DMS 273 treated with DMSO at 0.1 percent for 48 hours (cell line): ENCODE results near the gene SPTB.
A peak's percentile ranks its signal among the peaks of the same experiment; 100 is the strongest.
"Not testable (repeated sequence)": the region's sequence is repeated elsewhere in the genome, so short reads cannot be mapped to it uniquely, and the experiment has no call there.

Experiments
- DNase-seq: peaks from one replicate; lab custom pipeline; 2025; lab: John Stamatoyannopoulos, UW

SPTB gene

DNA sequence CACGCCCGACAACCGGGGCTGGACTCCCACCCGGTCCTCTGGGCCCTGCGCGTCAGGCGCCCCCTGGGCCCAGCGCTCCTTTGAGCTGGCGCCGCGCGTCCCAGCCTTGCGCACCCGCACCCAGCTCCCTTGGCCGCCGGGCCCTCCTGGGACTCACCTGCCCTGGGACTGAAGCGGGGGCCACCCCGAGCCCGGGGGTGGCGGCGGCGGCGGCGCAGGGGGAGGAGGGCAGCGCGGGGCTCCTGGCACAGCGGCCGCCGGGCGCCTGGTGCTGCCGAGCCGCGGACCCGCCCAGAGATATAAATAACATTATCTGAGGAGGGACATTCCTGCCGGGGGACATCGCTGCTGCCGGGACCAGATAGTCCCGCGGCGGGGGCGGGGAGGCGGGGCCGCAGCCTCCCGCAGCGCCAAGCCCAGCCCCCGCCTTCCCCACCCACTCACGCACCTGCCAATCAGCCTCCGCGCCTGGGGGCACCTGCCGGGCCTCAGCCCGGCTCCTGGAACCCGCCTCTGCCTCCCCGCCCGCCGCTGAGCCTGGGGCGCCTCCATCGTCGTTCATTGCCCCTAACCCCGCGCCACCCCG is at the start of gene SPTB:
SPTB (minus strand) TSS at position 273 of the 586 bp plus-strand sequence. CDS start 56,813 bp downstream, outside the sequence.
- no peak for DNase-seq

DNA sequence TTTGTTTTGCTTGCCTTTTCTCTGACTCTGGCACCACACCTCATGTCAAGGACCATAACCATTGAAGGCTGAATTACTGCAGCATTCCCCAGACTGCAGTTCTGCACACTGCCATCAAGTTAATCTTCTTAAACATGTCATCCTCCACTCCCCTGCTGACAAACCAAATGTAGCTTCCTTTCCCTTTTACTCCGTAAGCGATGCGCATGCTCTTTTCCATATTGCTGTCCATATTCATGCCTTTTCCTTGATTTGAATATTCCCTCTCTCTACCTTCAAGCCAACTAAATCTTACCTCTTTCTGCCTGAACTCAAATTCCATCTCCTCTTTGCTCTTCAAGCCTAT is 49.3 kb upstream of the SPTB start:
- DNase-seq: no peak

DNA sequence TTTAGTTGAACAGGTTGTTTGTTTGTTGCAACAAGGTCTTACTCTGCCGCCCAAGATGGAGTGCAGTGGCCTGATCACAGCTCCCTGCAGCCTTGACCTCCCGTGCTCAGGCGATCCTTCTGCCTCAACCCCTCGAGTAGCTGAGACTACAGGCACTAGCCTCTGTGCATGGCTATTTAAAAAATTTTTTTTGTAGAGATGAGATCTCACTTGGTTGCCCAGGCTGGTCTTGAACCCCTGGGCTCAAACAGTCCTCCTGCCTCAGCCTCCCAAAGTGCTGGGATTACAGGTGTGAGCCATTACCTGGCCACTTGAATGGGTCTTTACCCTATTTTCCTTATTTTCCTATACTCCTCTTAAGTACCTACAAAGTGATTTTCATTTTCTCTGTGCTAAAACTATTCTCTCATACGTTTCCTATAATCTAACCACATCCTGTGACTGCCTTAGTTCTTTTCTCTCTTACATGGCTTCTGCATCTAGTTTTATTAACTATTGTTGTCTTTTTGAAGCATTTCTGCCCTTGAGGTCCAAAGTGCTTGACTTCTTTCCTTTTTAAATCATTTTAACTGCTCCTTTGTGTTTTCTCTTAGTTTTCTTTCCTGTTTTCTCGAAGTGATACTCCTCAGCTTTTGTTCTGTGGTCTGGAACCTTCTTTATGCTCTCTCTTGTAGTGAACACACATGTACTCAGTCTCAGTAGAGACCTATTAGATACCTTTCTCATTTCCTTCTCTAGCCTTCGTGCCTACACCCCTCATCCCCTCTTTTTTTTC is 48.7 kb upstream of the SPTB start:
- no peak for DNase-seq

- no peak for DNase-seq
Observed at GRCh38 chr14:64927031-64927430, 47.3 kb upstream of the SPTB start.

- DNase-seq: no peak
Observed at GRCh38 chr14:64926398-64926995, 46.8 kb upstream of the SPTB start.

DNA sequence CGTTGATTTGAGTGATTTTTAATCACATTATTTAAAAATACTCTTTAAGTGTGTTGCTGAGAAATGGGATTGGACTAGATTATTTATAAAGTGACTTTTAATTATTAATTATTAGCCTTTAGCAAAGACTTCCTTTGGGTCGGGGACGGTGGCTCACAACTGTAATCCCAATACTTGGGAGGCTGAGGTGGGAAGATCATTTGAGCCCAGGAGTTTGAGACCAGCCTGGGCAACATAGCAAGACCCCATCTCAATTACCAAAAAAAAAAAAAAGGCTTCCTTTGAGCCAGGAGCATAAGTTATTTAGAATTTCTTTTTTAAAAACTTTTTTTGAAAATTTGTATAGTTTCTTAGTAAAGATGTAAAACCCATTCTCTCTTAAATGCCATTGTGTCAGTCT is 43.3 kb upstream of the SPTB start:
- DNase-seq: no peak

GRCh38 chr14:64920465-64920864 is 40.8 kb upstream of the SPTB start:
- no peak for DNase-seq

- DNase-seq: no peak
Observed at GRCh38 chr14:64919618-64920017, 39.9 kb upstream of the SPTB start.

- no peak for DNase-seq
Observed at GRCh38 chr14:64919215-64919614, 39.5 kb upstream of the SPTB start.

DNA sequence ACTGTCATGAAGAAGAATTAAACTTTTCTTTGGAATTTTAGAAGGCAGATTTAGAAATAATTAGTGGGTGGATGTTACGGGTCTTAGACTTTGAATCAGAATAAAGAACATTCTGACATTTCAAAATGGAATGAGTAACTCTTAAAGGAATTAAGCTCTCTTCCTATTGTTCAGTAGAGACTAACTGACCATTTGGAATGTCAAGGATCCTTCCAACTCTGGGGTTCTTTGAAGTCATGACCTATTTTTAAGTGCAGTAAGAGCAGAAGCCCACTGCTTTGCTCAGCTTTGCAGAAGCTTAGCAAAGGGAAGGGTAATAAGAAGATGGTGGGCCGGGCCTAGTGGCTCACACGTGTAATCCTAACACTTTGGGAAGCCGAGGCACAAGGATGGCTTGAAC is 38.5 kb upstream of the SPTB start:
- no peak for DNase-seq

DNA sequence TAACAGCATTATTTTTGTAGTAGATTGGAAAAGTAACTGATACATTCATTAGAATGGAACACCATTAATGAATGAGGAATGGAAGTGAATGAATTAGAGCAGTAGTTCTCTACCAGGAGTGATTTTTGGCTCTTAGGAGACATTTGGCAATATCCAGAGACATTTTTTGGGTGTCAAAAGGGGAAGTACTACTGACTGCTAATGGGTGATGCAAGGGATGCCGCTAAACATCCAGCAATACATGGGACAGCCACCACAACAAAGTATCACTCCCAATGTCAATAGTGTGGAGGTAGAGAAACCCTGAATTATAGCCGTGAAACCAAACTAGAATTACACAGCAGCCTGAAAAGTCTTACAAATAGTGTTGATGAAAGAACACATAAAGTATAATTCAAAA is 36.1 kb upstream of the SPTB start:
- DNase-seq: no peak

DNA sequence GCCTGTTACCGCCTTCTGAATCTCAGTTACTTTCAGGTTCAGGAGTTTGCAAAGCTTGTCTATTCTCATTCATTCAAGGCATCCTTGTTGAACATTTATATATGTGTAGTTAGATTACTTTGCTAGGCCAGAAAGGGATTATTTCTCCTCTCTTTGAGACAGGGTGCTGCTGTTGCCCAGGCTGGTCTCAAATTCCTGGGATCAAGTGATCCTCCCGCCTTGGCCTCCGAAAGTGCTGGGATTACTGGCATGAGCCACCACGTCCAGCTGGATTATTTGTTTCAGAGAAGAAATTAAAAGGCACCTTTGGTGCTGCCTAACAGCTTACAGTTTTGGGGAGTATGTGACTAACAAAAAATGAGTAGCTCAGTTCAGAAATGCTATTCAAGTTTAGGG is 35.3 kb upstream of the SPTB start:
- no peak for DNase-seq

GRCh38 chr14:64914237-64915028 is 34.7 kb upstream of the SPTB start, which contains the start of gene CHURC1:
Gene CHURC1, plus strand, starts transcription at chr14:64914455. Its CDS starts 41 bp downstream, at chr14:64914496.
- peak; percentile 96 for DNase-seq

GRCh38 chr14:64913477-64913876 is 33.8 kb upstream of the SPTB start:
- DNase-seq: not testable (repeated sequence)

- DNase-seq: no peak
Observed at GRCh38 chr14:64912261-64912660, 32.6 kb upstream of the SPTB start.

DNA sequence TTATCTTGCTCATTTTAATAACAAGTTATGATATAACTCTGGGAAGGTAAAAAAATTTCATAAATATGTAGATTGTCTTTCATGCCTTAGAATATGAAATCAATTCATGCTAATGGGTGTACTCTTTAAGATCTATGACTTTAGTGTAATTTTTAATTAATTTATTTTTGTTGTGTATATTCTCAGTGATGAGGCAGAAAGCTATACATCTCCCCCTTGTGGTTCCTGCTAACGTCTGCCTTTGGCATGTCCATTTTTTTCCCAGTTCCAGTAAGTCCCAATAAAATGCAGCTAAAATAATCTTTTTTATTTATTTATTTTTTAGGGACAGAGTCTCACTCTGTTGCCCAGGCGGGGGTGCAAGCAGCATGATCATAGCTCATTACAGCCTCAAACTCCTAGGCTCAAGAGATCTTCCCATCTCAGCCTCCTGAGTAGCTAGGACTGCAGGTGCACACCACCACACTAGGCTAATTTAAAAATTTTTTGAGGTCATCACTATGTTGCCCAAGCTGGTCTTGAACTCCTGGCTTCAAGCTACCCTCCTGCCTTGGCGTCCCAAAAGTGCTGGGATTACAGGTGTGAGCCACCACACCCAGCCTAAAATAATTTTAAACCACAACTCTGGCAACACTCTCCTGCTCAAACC is 31.3 kb upstream of the SPTB start:
- DNase-seq: no peak

DNA sequence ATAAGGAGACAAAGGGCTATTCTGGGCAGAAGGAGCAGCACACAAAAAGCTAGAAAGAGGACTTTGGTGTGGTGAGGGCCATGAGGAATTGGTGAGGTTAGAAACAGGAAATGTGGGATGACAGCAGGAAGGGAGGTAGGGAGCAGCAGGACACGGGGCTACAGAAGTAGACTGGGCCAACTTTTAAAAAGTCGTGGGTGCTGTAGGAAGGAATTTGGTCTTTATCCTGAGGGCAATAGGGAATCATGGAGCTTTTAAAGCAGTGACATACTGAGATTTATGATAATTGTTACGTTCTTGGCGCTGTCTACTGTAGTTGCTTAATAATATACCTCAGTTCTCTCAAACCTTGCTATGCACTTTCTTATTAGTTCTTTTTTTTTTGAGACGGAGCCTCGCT is 26.3 kb upstream of the SPTB start:
- no peak for DNase-seq

GRCh38 chr14:64899958-64900357 is 20.3 kb upstream of the SPTB start:
- no peak for DNase-seq

DNA sequence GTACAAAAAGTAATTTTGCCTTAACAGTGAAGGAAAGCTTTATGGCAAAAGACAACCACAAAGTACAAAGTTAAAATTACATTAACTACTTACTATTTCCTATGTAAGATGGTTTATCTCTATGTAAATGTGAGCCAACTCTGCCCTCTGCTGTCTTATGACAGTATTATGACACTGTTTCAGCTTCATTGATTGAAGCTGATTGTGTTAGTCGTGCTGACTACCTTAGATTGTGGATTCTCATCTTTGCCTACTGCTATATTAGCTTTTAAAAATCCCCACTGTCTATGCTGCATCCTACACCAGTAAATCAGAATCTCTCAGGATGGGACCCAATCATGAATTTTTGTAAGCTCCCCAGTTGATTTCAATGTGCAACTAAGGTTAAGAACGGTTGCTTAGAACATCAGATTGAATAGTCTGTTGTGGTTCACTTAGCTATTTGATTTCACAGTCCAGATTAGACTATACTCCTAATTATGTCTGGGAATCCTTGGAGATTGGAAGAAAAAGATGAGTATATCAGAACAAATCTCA is 12.2 kb upstream of the SPTB start:
- DNase-seq: peak; percentile 39

DNA sequence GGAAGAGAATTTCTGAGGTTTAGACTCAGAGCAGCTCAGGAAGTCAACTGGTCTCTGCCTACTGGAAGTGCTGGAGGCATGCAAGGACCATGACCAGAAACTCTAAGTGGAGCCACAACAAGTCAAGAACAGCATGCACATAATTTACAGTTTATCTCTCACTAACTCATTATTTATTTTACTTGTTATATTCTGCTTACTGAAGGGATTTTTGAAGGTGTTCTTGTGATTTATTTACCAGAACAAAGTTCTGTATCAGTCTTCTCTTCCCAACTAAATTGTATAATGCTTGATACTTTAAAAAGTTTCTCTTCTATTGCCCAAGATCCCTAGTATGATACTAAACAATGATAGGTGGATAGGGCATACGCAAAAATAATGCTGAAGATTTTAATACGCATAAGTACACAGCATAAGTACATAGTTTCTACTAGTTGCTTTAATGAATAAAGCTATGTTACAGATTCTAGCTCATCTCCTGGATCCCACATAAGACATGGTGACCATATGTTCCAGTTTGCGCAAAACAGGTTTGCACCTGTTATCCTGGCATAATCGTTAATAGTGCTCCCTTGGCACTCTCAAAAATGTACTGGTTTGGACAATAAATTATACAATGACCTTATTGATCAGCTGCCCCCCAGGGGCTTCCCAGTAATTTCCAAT is 11.6 kb upstream of the SPTB start:
- peak; percentile 39 for DNase-seq

- DNase-seq: no peak
Observed at GRCh38 chr14:64889352-64889751, 9.6 kb upstream of the SPTB start.
